Brain microvascular endothelial cell (primary cell): Measurements from ENCODE around the gene CD207.

Source experiments
- DNase-seq: peaks from one replicate; pipeline ENCODE4 v3.0.0-alpha.2; 2020
- H3K27ac ChIP-seq: fragments of 250-450 bp; sonication (Bioruptor Pico); 2 replicates; pipeline ENCODE4 v1.5.1; 2020; ENCODE audit warnings: mild to moderate bottlenecking, moderate library complexity
- H3K27me3 ChIP-seq: fragments of 250-450 bp; sonication (Bioruptor Pico); replicated peaks from 2 replicates; pipeline ENCODE4 v1.5.1; 2020; ENCODE audit warnings: mild to moderate bottlenecking
- H3K36me3 ChIP-seq: fragments of 250-450 bp; sonication (Bioruptor Pico); replicated peaks from 2 replicates; pipeline ENCODE4 v1.5.1; 2020; ENCODE audit warnings: mild to moderate bottlenecking
- H3K4me3 ChIP-seq: 2 replicates; pipeline ENCODE4 v1.5.1; 2011; ENCODE audit warnings: low read depth, mild to moderate bottlenecking, control low read depth, low read length, moderate library complexity
- CTCF ChIP-seq: IDR thresholded peaks from 2 replicates; pipeline ENCODE4 v1.5.1; 2011; ENCODE audit warnings: low read depth, mild to moderate bottlenecking, moderate library complexity, low read length, control low read depth, inconsistent platforms; ENCODE audit errors: missing control alignments
- in situ Hi-C: cut with HindIII; loops from 2 replicates; pipeline ENCODE4 v1.10.0; 2017; ENCODE audit warnings: low sequenced_read_pairs, low pct_ligation_motif_present

CD207 gene

GRCh38 chr2:70828115-70828514, 7.5 kb downstream of the CD207 start:
- DNase-seq = no peak
- no peak for TF ChIP-seq CTCF
- Histone ChIP-seq H3K27ac (no peak overlapping the region), H3K4me3 (no peak overlapping the region), H3K36me3 (no peaks in the 10 kb centered on the region), H3K27me3 (no peaks in the 10 kb centered on the region)
- in situ Hi-C loops = no loop called here

- no peaks in the 10 kb centered on the region for H3K36me3 ChIP-seq
- no peaks in the 10 kb centered on the region for H3K27me3 ChIP-seq
- H3K4me3 ChIP-seq = no peak overlapping the region
- H3K27ac ChIP-seq = no peak overlapping the region
- in situ Hi-C loops = no loop called here
- no peak for DNase-seq
- no peak for TF ChIP-seq CTCF
Observed at GRCh38 chr2:70827388-70827787, 8.2 kb downstream of the CD207 start.

- Histone ChIP-seq H3K36me3 (no peaks in the 10 kb centered on the region), H3K27me3 (no peaks in the 10 kb centered on the region), H3K27ac (no peak overlapping the region), H3K4me3 (no peak overlapping the region)
- in situ Hi-C loops = no loop called here
- DNase-seq = no peak
- no peak for TF ChIP-seq CTCF
Observed at GRCh38 chr2:70826696-70827350, 8.8 kb downstream of the CD207 start.

- no peak for DNase-seq
- H3K27me3 ChIP-seq = no peaks in the 10 kb centered on the region
- no peak overlapping the region for H3K27ac ChIP-seq
- TF ChIP-seq CTCF = no peak
- in situ Hi-C loops = no loop called here
- no peaks in the 10 kb centered on the region for H3K36me3 ChIP-seq
- H3K4me3 ChIP-seq = no peak overlapping the region
Observed at GRCh38 chr2:70823249-70823648, 12.4 kb downstream of the CD207 start.

- no peak overlapping the region for H3K27ac ChIP-seq
- H3K36me3 ChIP-seq = no peaks in the 10 kb centered on the region
- H3K4me3 ChIP-seq = no peak overlapping the region
- TF ChIP-seq CTCF = no peak
- DNase-seq = no peak
- no peaks in the 10 kb centered on the region for H3K27me3 ChIP-seq
- in situ Hi-C loops = no loop called here
Observed at GRCh38 chr2:70822843-70823242, 12.8 kb downstream of the CD207 start.

GRCh38 chr2:70820499-70820898, 15.1 kb downstream of the CD207 start, which contains the start of gene CLEC4F:
Gene CLEC4F, minus strand, starts transcription at chr2:70820599. Its CDS starts 76 bp downstream, at chr2:70820523.
- no peak for TF ChIP-seq CTCF
- in situ Hi-C loops = no loop called here
- no peak for DNase-seq
- Histone ChIP-seq H3K36me3 (no peaks in the 10 kb centered on the region), H3K4me3 (no peak within 1 kb of the TSS), H3K27me3 (no peaks in the 10 kb centered on the region), H3K27ac (no peak within 1 kb of the TSS)
